GM21825 (cell line): ENCODE data around the gene BRD2.

Source experiments
- ATAC-seq: cut with Tn5 transposase; IDR thresholded peaks from one replicate; pipeline ENCODE4 v1.9.1; 2021; ENCODE audit warnings: mild to moderate bottlenecking, moderate library complexity; ENCODE audit not compliant: unreplicated experiment

The BRD2 gene

DNA sequence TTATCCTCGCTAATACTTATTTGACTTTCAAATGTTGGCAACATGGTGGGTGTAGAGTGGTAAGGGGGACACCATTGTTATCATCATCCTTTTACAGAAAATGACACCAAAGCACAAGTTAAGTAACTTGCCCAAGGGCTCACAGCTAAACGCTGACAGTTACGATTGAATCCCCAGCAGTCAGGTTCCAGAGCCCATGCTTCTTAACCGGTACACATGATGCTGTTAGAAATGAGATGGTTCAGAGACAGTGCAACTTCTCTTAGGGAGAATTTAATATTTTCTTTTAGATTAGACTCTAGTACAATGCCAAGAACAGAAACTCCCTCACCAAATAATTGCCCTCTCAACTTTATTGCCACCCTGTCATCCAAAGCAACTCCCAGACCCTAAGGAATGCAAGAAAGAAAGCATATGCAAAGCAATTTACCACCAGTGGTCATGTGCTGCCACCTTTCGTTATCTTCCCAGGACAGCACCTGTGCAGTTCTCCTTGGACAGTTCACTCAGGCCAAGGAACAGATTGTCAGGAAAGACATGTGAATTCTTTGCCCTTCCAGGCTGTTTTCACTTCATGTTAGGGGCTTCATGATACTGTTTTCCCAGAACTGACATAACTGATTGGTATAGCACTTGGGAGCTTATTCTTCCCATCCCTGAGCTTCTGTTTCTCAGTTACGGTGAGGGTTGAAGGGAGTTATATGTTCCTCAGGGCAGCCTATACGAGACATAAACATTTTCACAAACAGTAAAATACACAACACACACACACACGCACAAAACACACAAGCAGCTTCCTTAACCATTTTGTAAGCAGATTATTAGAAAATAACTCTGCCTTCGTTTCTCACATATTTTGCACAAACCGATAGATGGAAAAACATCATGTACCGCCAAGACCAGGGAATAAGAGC is 20.6 kb upstream of the BRD2 start:
- no peak for ATAC-seq

GRCh38 chr6:32949113-32949512 is 19.3 kb upstream of the BRD2 start:
- ATAC-seq, result no peak

DNA sequence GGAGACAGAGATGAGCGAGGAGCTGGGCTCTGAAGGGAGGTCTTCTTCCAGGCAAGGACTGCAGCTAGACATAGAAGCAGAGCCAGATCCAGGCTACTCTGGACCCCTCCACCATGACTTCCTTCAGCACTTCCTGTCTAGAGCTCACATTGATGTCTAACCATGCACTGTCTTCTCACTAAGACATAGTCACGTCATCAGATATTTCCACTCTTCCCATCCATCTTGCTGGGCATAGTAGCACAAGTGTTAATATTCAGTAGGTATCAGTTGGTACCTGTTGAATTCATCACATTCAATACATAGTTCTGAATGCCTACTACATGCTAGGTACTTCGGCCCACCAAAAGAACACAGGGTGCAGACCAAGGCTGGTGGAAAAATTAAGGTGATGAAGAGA is 18.4 kb upstream of the BRD2 start:
- ATAC-seq, result no peak

- no peak for ATAC-seq
These were observed 17.9 kb upstream of the BRD2 start for GRCh38 chr6:32950449-32950848.

DNA sequence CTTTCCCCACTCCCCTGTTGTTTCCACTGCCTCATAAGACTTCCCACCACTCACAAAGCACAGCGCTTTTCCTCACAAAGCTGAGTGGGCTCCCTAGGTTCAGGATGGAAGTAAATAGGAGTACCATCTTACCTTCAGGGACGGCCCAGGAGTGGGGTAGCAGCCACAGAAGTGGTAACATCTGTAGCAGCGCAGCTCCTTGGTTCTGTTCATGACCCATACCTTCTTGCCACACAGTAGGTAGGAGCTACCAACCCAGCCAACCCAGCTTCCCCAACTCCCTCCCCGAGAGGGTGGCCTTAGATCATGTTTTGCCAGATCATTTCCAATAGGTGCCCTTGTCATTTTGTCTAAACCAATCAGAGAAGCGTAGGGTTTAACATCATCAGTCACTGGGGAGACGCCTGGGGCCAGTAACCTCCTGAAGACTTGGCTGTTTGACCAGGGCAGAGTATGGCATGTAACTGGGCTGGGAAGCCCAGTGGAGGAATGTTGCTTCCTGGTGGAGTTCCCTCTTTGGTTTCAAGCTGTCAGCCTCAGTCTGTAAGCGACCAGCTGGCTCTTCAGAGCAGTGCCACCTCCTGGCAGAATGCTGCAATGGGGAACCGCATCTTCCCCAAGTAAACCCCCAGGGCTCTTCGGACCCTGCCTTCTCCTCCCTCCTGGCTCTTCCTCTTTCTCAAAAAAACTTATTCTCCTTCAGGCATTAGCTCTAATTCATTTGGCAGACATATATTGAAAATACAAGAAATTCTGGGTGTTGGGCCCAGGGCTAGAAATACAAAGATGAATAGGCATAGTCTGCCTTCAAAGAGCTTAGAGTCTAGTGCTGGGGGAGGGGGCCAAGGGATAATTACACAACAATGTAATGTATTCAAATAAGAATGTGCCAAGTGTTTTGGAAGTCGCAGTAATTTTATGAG is 15.3 kb upstream of the BRD2 start, which contains the start of gene HLA-DMA:
HLA-DMA (minus strand) TSS at position 281 of the 923 bp plus-strand sequence; CDS start at position 220, 61 bp downstream.
- ATAC-seq, result peak; percentile 81

DNA sequence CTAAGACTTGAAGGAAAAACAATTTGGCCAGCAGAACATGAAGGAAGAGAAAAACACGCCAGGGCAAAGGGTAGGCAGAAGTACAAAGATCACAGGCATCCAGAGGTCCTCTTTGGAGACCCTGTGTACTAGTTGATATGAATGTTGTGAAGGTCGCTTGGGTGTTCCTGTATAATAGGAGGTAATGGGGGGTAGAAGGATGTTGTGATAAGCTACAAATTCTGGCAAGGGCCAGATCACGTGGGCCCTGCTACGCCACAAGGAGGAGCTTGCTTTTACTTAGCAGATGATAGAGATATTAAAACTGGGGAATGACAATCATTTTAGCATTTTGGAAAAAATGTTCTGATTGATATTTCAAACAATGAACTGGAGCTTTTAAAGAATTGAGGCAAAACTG is 14.6 kb upstream of the BRD2 start:
- ATAC-seq, result no peak

DNA sequence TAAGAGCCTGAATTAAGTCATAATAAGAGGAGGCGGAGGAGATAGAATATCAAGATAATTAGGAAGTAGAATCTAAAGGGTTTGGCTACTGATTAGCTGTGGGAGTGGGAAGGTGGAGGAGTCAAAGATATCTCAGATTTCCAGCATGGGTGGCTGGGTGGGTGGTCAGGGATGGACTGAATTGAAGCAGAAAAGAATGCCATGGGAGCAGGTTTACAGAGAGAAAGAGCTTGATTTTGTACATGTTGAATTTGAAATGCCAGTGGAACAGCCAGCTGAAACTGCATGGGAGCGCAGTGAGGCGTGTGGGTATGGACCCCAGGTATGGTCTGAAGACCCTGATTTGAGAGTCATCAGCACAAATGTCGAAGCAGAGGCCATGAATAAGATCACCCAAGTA is 14.1 kb upstream of the BRD2 start:
- ATAC-seq, result no peak

DNA sequence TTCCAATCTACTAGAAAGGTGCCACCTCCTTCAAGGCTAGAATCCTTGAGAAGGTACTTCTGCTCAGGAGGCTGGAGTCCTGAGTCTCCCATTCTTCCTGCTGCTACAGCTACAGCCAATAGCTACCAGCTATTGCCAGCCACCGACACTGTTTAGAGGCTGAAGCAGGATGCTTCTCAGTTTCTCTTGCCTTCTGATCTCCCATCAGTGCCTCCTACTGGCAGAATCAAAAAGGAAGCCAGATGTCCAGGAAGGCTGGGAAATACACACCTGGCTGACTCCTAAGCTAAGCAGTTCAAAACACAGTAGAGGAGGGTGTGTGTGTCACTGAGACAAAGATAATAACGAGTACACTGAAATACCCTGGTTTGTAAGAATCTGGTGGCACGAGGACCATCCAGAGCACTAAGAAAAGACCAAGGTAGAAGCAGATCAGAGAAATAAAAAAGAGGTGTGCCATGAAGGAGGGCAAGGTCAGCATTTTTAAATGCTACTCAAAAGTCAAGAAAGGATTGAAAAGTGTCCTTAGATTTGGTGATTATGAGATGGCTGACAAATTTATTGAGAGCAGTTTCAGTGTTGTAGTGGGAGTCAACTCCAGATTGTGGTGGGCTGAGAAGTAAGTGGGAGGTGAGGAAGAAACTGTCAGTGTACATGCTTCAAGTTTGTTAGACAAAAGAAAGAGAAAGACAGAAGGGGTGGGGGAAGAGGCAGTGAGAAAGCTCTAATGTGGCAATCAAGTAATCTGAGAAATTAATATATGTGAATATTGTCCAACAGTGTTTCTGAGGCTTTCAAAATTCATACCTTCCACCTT is 13.2 kb upstream of the BRD2 start:
- ATAC-seq, result no peak

GRCh38 chr6:32956176-32956575 is 12.2 kb upstream of the BRD2 start:
- ATAC-seq, result no peak

DNA sequence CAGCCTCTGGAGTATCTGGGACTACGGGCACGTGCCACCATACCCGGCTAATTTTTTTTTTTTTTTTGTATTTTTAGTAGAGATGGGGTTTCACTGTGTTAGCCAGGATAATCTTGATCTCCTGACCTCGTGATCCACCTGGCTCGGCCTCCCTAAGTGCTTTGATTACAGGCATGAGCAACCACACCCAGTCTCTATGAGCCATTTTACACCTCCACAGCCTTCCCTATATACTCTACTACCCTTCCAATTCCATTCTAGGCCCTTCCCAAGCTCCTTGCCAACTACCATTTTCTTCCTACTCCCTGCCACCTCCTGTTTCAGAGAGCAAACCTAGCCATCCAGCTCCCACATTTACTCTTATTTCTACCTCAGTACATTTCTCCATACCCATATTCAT is 7.8 kb upstream of the BRD2 start:
- no peak for ATAC-seq

- no peak for ATAC-seq
These were observed 6.1 kb upstream of the BRD2 start for GRCh38 chr6:32962213-32962826.

DNA sequence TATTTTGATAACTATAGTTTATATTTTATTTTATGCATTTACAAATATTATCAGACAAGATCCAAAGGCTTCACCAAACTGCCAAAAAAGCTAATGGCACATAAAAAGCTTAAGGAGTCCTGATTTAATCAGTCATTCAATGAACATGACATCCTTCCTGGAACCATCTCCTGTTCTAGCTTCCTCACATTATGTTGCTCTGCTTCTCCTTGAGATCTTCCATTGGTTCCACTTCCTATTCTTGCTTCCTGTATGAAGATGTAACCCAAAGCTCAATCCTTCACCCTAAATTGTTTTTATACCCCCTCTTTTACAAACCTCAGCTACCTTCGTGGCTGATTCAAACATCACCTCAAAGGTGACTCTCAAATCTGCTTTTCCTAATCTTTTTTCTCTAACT is 4.5 kb upstream of the BRD2 start:
- no peak for ATAC-seq

DNA sequence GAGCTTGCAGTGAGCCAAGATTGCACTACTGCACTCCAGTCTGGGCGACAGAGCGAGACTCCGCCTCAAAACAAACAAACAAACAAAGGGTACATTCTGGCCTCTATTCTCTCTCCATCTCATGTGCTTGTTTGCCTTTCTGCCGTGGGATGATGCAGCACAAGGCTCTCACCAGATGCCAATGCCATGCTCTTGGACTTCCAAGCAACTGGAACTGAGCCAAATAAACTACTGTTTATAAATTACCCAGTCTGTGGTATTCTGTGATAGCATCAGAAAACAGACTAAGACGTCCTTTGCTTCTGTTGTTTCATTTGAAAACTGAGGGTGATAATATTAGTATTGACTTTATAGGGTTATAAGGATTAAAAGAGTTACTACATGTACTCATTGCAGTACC is 3.6 kb upstream of the BRD2 start:
- no peak for ATAC-seq

GRCh38 chr6:32967151-32968091 is 973 bp upstream of the BRD2 start:
- ATAC-seq, result no peak

DNA sequence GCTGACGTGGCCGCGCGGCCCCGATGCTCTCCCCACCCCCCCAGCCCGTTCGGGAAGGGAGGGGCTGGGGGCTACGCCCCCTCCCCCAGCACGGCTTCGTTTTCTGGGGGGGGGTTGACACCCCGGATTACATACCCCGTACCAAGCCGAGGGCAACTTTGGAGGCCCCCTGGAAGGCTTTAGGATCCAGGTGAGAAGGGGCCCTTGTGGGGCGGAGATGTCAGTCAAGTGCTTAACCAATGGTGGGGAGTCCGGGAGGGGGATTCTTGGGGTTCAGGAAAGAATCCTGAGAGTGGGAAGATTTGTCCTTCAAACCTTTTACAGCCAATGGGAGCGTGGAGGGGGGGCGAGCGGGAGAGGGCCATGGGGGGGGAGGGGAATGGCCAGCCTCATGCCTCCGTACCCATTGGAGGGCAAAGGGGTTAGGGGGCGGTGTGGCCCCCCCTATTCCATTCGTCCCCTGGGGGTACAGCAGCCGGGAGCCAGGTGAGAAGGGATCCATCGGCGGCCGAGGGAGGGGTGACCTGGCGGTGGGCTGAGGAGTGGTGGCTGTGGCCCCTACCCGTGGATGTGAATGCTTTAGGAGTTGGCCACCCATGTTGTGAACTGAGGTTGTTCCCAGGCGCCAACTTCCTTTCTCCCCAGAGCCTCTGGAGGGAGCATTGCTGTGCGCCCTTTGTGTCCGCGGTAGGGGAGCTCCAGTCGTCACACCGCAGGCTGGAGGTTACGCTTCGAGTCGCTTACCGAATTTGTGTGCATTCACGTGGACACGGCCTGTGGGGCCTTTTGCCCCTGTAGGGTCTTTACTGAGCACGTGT is 682 bp downstream of the BRD2 start:
- ATAC-seq, result no peak

DNA sequence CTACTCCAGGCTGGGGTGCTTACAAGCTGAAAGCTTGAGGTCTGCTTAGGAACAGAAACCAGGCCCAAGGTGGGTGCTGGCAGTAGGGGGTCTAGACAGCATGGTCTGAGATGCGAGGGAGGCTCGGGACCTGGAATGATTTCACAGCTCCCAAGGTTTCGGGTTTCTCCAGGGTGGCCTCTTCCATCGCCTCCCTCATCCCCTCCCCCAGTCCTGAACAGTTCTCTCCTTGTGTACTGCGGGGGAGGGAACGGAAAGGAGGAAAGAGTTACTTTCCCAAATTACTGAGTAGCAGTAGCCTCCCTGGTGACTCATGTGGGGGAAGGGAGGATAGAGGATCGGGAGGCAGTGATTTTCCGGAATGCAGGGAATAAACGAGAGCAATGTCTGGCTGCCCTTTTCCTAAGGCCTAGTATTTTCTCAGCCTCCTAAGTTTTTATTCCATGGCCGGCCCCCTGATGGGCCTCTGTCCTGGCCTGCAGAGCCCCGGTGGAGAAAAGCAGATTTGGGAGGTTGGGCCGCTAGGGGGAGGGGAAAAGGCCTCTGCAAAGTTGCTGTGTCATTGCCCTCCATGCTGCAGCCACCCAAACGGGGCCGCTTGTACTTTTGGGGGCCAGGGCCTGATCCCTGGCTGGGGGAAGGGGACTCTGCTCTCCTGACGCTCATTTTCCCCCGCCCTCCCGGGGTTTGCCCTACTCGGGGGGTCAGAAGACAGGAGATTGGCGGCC is 1.5 kb downstream of the BRD2 start:
- no peak for ATAC-seq

DNA sequence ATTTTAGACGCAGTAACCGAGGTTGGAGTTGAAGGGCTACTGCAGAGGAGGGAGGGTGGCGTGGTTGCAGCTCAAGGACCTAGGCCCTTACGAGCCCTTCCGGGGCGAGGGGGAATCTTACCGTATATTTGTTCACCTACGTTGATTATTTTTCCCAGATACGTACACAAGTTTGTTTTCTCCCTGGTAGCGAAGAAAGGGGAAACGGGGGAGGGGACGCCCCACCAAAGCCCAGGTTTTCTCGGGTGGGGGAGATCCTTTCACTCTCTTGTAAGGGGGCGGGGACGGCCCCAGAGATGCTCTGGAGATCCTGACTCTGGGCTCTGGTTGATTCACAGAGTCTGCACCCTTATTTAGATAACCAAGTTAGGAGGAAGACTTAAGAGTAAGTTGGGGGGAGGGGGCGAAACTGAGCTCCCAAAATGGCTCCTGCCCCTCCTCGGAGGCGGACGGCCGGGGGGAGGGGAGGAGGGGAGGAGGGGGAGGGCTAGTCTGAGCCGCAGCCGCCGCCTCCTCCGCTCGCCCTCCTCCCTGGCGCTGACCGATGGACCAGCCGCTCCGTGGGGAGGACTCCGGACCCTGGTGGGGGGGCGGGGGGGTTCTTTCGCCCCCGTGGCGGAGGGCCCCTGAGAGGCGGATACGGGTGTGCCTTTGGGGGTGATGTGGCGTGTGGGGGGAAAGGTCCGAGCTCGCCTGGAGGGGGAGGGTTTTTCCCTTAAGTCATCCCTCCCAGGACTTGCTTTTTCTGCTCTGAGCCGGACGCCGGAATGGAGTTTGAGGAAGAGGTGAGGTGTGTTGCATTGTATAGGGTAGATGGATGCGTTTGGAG is 2.2 kb downstream of the BRD2 start:
- ATAC-seq, result no peak
